Activated B cell treated with CpG ODN at 0.5 μM for 24 hours (primary cell): ENCODE data around the gene RUNDC3A. TPM values are rescaled to one million over a fixed set of nuclear protein-coding genes. Genes with fewer than 3 reads are reported as not detected.

Experiments used
- ATAC-seq: fragments of 200-7000 bp; cut with Tn5 transposase; one replicate; pipeline ENCODE4 v1.10.0; 2021; ENCODE audit warnings: low read depth, mild to moderate bottlenecking, moderate library complexity
- CTCF ChIA-PET: fragments of 350-600 bp; sonication (Branson Sonifier 250); formaldehyde crosslinking; loops from one replicate; lab custom pipeline; 2021; ENCODE audit warnings: antibody characterized with exemption; lab: Charles Lee
- POLR2A ChIA-PET: fragments of 350-600 bp; sonication (Branson Sonifier 250); formaldehyde crosslinking; loops from one replicate; lab custom pipeline; 2021; ENCODE audit warnings: antibody characterized with exemption; lab: Charles Lee
- DNase-seq: peaks from one replicate; pipeline ENCODE4 v3.0.0; 2022
- H3K27ac Mint-ChIP-seq: one replicate; pipeline ENCODE4 v1.8.0; 2020; ENCODE audit warnings: mixed read lengths
- H3K27me3 Mint-ChIP-seq: one replicate; pipeline ENCODE4 v1.8.0; 2021; ENCODE audit warnings: mixed read lengths
- H3K36me3 Mint-ChIP-seq: one replicate; pipeline ENCODE4 v1.8.0; 2021; ENCODE audit warnings: low read depth, mixed read lengths
- H3K4me1 Mint-ChIP-seq: one replicate; pipeline ENCODE4 v1.8.0; 2021; ENCODE audit warnings: mixed read lengths
- H3K4me3 Mint-ChIP-seq: one replicate; pipeline ENCODE4 v1.8.0; 2020; ENCODE audit warnings: mild to moderate bottlenecking, mixed read lengths
- H3K9me3 Mint-ChIP-seq: one replicate; pipeline ENCODE4 v1.8.0; 2020; ENCODE audit warnings: mixed read lengths
- intact Hi-C: fragments of 100-400 bp; cut with micrococcal nuclease; formaldehyde crosslinking; loops from one replicate; pipeline ENCODE4 v1.15.1; 2024
- total RNA-seq: library from RNA; stranded (reverse); gene quantifications from 2 replicates; pipeline ENCODE4 v1.2.3, GENCODE V29; 2022
- TF ChIP-seq, protein P1 (sequence below): fragments of 200-600 bp; IDR thresholded peaks from one replicate; pipeline ENCODE4 v1.8.0; 2022; ENCODE audit warnings: antibody characterized with exemption, mild to moderate bottlenecking

Gene RUNDC3A
- total RNA-seq, 1 donor from 2014 or later, result 0.07 TPM

DNA sequence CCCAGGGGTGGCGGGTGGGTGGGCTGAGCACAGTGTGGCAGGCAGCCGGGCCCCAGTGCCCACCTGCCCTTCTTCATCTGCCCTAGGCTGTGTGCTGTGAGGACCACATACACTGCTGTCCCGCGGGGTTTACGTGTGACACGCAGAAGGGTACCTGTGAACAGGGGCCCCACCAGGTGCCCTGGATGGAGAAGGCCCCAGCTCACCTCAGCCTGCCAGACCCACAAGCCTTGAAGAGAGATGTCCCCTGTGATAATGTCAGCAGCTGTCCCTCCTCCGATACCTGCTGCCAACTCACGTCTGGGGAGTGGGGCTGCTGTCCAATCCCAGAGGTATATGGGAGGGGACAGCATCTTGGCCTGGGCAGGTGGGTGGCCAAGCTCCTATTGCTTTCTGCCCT, 43.1 kb downstream of the RUNDC3A start:
- H3K4me3 Mint-ChIP-seq, result no peak overlapping the region
- TF ChIP-seq, protein P1, sequence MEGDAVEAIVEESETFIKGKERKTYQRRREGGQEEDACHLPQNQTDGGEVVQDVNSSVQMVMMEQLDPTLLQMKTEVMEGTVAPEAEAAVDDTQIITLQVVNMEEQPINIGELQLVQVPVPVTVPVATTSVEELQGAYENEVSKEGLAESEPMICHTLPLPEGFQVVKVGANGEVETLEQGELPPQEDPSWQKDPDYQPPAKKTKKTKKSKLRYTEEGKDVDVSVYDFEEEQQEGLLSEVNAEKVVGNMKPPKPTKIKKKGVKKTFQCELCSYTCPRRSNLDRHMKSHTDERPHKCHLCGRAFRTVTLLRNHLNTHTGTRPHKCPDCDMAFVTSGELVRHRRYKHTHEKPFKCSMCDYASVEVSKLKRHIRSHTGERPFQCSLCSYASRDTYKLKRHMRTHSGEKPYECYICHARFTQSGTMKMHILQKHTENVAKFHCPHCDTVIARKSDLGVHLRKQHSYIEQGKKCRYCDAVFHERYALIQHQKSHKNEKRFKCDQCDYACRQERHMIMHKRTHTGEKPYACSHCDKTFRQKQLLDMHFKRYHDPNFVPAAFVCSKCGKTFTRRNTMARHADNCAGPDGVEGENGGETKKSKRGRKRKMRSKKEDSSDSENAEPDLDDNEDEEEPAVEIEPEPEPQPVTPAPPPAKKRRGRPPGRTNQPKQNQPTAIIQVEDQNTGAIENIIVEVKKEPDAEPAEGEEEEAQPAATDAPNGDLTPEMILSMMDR, result no peak
- ChIA-PET POLR2A (interaction anchor here (0.5 to 8.7 kb wide), 6 partner anchors 12 to 1037 kb away, joined by 3 to 241 read pairs (median 7); partner anchors contain the start of genes FAM171A2, SLC25A39 and UBTF), CTCF (interaction anchor here (0.7 to 12.4 kb wide), 5 partner anchors 12 to 211 kb away, joined by 3 to 108 read pairs (median 3); no protein-coding TSS in a partner anchor)
- no peaks in the 10 kb centered on the region for H3K9me3 Mint-ChIP-seq
- peaks cover 40% of the 10 kb centered on the region for H3K36me3 Mint-ChIP-seq
- no peak overlapping the region for H3K27ac Mint-ChIP-seq
- H3K4me1 Mint-ChIP-seq, result peaks cover 47% of the 10 kb centered on the region
- no peaks in the 10 kb centered on the region for H3K27me3 Mint-ChIP-seq
- ATAC-seq, result no peak
- intact Hi-C loops, result loop anchor here (2.0 to 5.0 kb wide), 2 partner anchors 34 to 407 kb away; no protein-coding TSS in a partner anchor
- no peak for DNase-seq

DNA sequence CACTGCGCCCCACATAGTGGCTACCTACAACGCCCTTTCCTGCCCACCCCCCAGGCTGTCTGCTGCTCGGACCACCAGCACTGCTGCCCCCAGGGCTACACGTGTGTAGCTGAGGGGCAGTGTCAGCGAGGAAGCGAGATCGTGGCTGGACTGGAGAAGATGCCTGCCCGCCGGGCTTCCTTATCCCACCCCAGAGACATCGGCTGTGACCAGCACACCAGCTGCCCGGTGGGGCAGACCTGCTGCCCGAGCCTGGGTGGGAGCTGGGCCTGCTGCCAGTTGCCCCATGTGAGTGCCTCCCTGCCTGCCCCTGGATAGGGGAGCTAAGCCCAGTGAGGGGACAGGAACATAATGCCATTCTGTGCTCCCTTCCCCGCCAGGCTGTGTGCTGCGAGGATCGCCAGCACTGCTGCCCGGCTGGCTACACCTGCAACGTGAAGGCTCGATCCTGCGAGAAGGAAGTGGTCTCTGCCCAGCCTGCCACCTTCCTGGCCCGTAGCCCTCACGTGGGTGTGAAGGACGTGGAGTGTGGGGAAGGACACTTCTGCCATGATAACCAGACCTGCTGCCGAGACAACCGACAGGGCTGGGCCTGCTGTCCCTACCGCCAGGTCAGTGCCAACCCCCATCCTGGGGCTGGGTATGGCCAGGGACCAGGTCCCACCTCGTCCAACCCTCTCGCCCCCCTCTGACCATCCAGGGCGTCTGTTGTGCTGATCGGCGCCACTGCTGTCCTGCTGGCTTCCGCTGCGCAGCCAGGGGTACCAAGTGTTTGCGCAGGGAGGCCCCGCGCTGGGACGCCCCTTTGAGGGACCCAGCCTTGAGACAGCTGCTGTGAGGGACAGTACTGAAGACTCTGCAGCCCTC, 43.8 kb downstream of the RUNDC3A start:
- peaks cover 40% of the 10 kb centered on the region for H3K4me1 Mint-ChIP-seq
- TF ChIP-seq, protein P1, result no peak
- no peaks in the 10 kb centered on the region for H3K9me3 Mint-ChIP-seq
- POLR2A ChIA-PET, result interaction anchor here (0.6 to 8.7 kb wide), 6 partner anchors 11 to 1038 kb away, joined by 3 to 241 read pairs (median 6); partner anchors contain the start of genes FAM171A2, SLC25A39 and UBTF
- no peaks in the 10 kb centered on the region for H3K27me3 Mint-ChIP-seq
- peaks cover 40% of the 10 kb centered on the region for H3K36me3 Mint-ChIP-seq
- ATAC-seq, result no peak
- H3K27ac Mint-ChIP-seq, result no peak overlapping the region
- intact Hi-C loops, result loop anchor here (2.0 to 5.0 kb wide), 2 partner anchors 35 to 407 kb away; no protein-coding TSS in a partner anchor
- DNase-seq, result no peak
- CTCF ChIA-PET, result interaction anchor here (0.9 to 12.4 kb wide), 4 partner anchors 21 to 211 kb away, joined by 3 to 108 read pairs (median 6); no protein-coding TSS in a partner anchor
- H3K4me3 Mint-ChIP-seq, result no peak overlapping the region

DNA sequence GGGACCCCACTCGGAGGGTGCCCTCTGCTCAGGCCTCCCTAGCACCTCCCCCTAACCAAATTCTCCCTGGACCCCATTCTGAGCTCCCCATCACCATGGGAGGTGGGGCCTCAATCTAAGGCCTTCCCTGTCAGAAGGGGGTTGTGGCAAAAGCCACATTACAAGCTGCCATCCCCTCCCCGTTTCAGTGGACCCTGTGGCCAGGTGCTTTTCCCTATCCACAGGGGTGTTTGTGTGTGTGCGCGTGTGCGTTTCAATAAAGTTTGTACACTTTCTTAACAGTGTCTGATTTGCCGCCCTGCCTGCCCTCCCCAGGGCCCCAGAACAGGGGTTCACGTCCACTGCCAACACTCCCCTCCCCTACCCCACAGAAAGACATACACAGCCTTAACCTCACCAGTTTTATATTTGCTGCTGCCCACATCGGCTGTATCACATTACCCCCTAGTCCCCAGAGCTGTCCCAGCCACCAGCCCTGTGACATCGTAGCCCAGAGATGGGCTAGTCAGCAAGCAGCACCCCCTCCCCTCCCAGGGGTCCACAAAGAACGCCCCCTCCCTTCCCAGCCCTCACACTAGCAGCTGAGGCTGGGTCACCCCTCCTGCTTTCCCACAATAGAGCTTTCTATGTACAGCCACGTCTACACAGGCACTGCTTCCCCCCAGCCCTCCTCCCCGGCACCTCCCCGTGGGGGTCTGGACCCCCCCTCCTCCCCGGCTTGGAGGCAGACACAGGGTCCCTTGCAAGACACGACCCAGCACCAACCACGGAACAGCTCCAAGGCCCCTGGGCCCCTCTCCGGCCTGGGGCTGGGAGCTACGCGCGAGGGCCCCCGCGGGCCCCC, 44.6 kb downstream of the RUNDC3A start:
- TF ChIP-seq, protein P1, result no peak
- no peaks in the 10 kb centered on the region for H3K27me3 Mint-ChIP-seq
- ATAC-seq (no peak), DNase-seq (no peak)
- CTCF ChIA-PET, result interaction anchor here (1.2 to 12.4 kb wide), 5 partner anchors 12 to 150 kb away, joined by 4 to 108 read pairs (median 5); no protein-coding TSS in a partner anchor
- no peak overlapping the region for H3K27ac Mint-ChIP-seq
- intact Hi-C loops, result loop anchor here (5.0 kb wide), 1 partner anchor 36 kb away; no protein-coding TSS in a partner anchor
- POLR2A ChIA-PET, result interaction anchor here (0.8 to 2.8 kb wide), 10 partner anchors 10 to 166 kb away, joined by 3 to 25 read pairs (median 6); partner anchors contain the start of genes ATXN7L3, TMUB2 and UBTF
- H3K36me3 Mint-ChIP-seq, result peaks cover 40% of the 10 kb centered on the region
- H3K9me3 Mint-ChIP-seq, result no peaks in the 10 kb centered on the region
- peaks cover 32% of the 10 kb centered on the region for H3K4me1 Mint-ChIP-seq
- H3K4me3 Mint-ChIP-seq, result peak overlapping the region; percentile 33

DNA sequence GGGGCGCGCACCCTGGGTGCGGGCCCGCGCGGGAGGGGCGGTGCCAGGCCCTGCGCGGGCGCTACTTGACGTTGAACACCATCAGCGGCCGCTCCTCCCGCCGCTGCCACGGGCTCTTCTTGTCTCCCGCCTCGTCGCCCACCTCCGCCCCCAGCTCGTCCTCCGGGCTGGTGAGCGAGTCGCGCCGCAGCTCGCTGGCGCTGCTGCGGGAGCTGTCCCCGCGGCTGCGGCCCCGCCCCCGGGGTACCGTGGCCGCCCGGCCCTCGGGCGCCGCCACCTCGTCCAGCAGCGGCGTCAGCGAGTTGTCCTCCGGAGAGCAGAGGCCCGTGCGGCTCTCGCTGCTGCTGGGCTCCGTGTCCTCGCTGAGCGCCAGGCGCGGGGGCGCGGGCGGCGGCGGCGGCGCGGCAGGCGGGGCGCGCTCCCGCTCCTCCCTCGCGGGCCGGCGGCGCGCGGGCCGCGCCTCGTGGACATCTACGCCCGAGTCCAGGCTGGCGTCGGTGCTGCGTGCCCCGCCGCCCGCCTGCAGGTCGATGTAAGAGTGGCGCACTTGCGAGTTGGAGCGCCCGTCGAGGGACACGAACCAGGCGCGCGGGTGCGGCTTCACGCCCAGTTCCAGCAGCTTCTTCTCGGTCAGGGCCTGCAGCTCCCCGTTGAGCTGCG, 45.4 kb downstream of the RUNDC3A start:
- intact Hi-C loops, result loop anchor here (1.0 to 5.0 kb wide), 4 partner anchors 9 to 213 kb away; partner anchors contain the start of genes GRN and HROB

More for the DNA sequence above, 45.4 kb downstream of the RUNDC3A start:
- H3K36me3 Mint-ChIP-seq, result peaks cover 37% of the 10 kb centered on the region
- TF ChIP-seq, protein P1, result no peak
- no peaks in the 10 kb centered on the region for H3K27me3 Mint-ChIP-seq
- ChIA-PET CTCF (interaction anchor here (0.7 to 12.4 kb wide), 18 partner anchors 8 to 230 kb away, joined by 3 to 108 read pairs (median 4); partner anchors contain the start of genes FAM171A2, GRN, HDAC5 and SLC25A39), POLR2A (interaction anchor here (0.8 to 2.8 kb wide), 13 partner anchors 8 to 370 kb away, joined by 3 to 25 read pairs (median 5); partner anchors contain the start of genes ATXN7L3, TMUB2 and UBTF)
- DNase-seq (no peak), ATAC-seq (peak; percentile 4)
- H3K4me3 Mint-ChIP-seq, result peak overlapping the region; percentile 46
- H3K9me3 Mint-ChIP-seq, result no peaks in the 10 kb centered on the region
- no peak overlapping the region for H3K27ac Mint-ChIP-seq
- peaks cover 26% of the 10 kb centered on the region for H3K4me1 Mint-ChIP-seq
